HepG2 (cell line): Measurements from ENCODE around the gene MIDN. TPM values are rescaled to one million over a fixed set of nuclear protein-coding genes. Genes with fewer than 3 reads are reported as not detected.

ENCODE experiments used
- DZIP1 ChIP-seq: sonication (generic); formaldehyde crosslinking; IDR thresholded peaks from 2 replicates; pipeline ENCODE4 v1.5.0; 2020; ENCODE audit warnings: mild to moderate bottlenecking, missing genetic modification reagents
- EEA1 ChIP-seq: sonication (generic); formaldehyde crosslinking; IDR thresholded peaks from 2 replicates; pipeline ENCODE4 v1.5.1; 2020; ENCODE audit warnings: mild to moderate bottlenecking, missing genetic modification reagents, borderline replicate concordance
- FIP1L1 ChIP-seq: fragments of 200-400 bp; formaldehyde crosslinking; IDR thresholded peaks from 2 replicates; pipeline ENCODE4 v1.6.1; 2018; ENCODE audit warnings: low read depth, mild to moderate bottlenecking, low read length, moderate library complexity, borderline replicate concordance; ENCODE audit not compliant: insufficient read depth
- FLYWCH1 ChIP-seq: sonication (generic); formaldehyde crosslinking; IDR thresholded peaks from 2 replicates; pipeline ENCODE4 v1.8.1; 2023; ENCODE audit warnings: mild to moderate bottlenecking, missing genetic modification reagents
- FOXM1 ChIP-seq: sonication (generic); formaldehyde crosslinking; IDR thresholded peaks from 2 replicates; pipeline ENCODE4 v1.5.0; 2020; ENCODE audit warnings: missing genetic modification reagents
- MIXL1 ChIP-seq: IDR thresholded peaks from 2 replicates; pipeline ENCODE4 v1.6.1; 2016
- MXD4 ChIP-seq: IDR thresholded peaks from 2 replicates; pipeline ENCODE4 v1.6.1; 2016; ENCODE audit warnings: mild to moderate bottlenecking, missing biosample characterization, missing genetic modification reagents
- NFE2 ChIP-seq: sonication (generic); formaldehyde crosslinking; IDR thresholded peaks from 2 replicates; pipeline ENCODE4 v1.4.0; 2020; ENCODE audit warnings: missing genetic modification reagents
- RNF2 ChIP-seq: fragments of 450-650 bp; conservative IDR thresholded peaks from 2 replicates; pipeline ENCODE4 v1.6.1; 2016; ENCODE audit warnings: low read depth
- SP140L ChIP-seq: sonication (generic); formaldehyde crosslinking; IDR thresholded peaks from 2 replicates; pipeline ENCODE4 v1.4.0; 2020; ENCODE audit warnings: missing genetic modification reagents, borderline replicate concordance
- TGIF2 ChIP-seq: IDR thresholded peaks from 2 replicates; pipeline ENCODE4 v1.6.1; 2016; ENCODE audit warnings: control low read depth, missing compliant biosample characterization
- ZBTB39 ChIP-seq: sonication (generic); formaldehyde crosslinking; IDR thresholded peaks from 2 replicates; pipeline ENCODE4 v1.5.0; 2020; ENCODE audit warnings: missing genetic modification reagents
- ZNF280D ChIP-seq: sonication (generic); formaldehyde crosslinking; IDR thresholded peaks from 2 replicates; pipeline ENCODE4 v1.5.1; 2020; ENCODE audit warnings: mild to moderate bottlenecking, missing genetic modification reagents
- ZNF572 ChIP-seq: sonication (generic); formaldehyde crosslinking; IDR thresholded peaks from 2 replicates; pipeline ENCODE4 v1.5.1; 2020; ENCODE audit warnings: mild to moderate bottlenecking, missing genetic modification reagents
- ZNF597 ChIP-seq: sonication (generic); formaldehyde crosslinking; IDR thresholded peaks from 2 replicates; pipeline ENCODE4 v1.5.0; 2020; ENCODE audit warnings: missing genetic modification reagents
- ZNF652 ChIP-seq: IDR thresholded peaks from 2 replicates; pipeline ENCODE4 v1.6.1; 2016; ENCODE audit warnings: low read depth, borderline replicate concordance
- ZNF710 ChIP-seq: sonication (generic); formaldehyde crosslinking; IDR thresholded peaks from 2 replicates; pipeline ENCODE4 v1.5.0; 2020; ENCODE audit warnings: mild to moderate bottlenecking, missing genetic modification reagents, borderline replicate concordance
- ZNF749 ChIP-seq: sonication (generic); formaldehyde crosslinking; IDR thresholded peaks from 2 replicates; pipeline ENCODE4 v1.8.0; 2022; ENCODE audit warnings: mild to moderate bottlenecking, missing genetic modification reagents, moderate library complexity, borderline replicate concordance
- polyA plus RNA-seq, 8 experiments: library from polyadenylated mRNA; depleted of rRNA in 3 of 8; stranded (reverse) in 7 of 8; unstranded in 1 of 8; fragments of >200 nt; fragmentation: Illumina TruSeq in 4 of 8; extraction: Trizol in 4 of 8; gene quantifications; 2 replicates each; pipeline versions ENCODE4 v1.2.1 to v1.2.3, GENCODE V29; 2011 to 2016; ENCODE audit warnings: low read depth in 4 of 8, missing spikeins in 1 of 8, mixed read lengths in 1 of 8; ENCODE audit not compliant: insufficient read depth in 1 of 8
- total RNA-seq, 5 experiments: library from RNA; depleted of rRNA; stranded (reverse); fragments of >200 nt; fragmentation: Illumina TruSeq; extraction: Trizol; gene quantifications; 2 replicates each; pipeline ENCODE4 v1.2.3, GENCODE V29; 2016; ENCODE audit warnings: low read depth in 1 of 5

The MIDN gene
- total and polyA plus RNA-seq, 2 of the 13 experiments (the other 11 are each of a cell fraction or from before 2014, with no cell fraction given), result 8.4 to 18.0 TPM

- TF ChIP-seq EEA1, result no peak
- no peak for TF ChIP-seq ZNF572 (CRISPR knock-in tag)
- peak; percentile 77; the same call in 1 of the 2 replicates for TF ChIP-seq MIXL1 (CRISPR knock-in tag)
- no peak for TF ChIP-seq FOXM1
- TF ChIP-seq ZNF280D (CRISPR knock-in tag), result no peak
- peak; percentile 59; the same call in 1 of the 2 replicates for TF ChIP-seq ZNF710 (CRISPR knock-in tag)
- peak; percentile 51; the same call in 1 of the 2 replicates for TF ChIP-seq ZNF652 (CRISPR knock-in tag)
- no peak for TF ChIP-seq FIP1L1
- TF ChIP-seq FLYWCH1 (CRISPR knock-in tag), result no peak
- no peak for TF ChIP-seq ZNF749
- TF ChIP-seq NFE2 (CRISPR knock-in tag), result no peak
- TF ChIP-seq TGIF2 (CRISPR knock-in tag), result 0 out of 2 replicates have a peak, but pooled peaks have one; percentile 62
- TF ChIP-seq ZNF597 (CRISPR knock-in tag), result no peak
- no peak for TF ChIP-seq RNF2
- TF ChIP-seq MXD4 (CRISPR knock-in tag), result peak; percentile 71; the same call in 1 of the 2 replicates
- no peak for TF ChIP-seq SP140L (CRISPR knock-in tag)
- no peak for TF ChIP-seq DZIP1 (CRISPR knock-in tag)
- TF ChIP-seq ZBTB39 (CRISPR knock-in tag), result peak; percentile 51; the same call in 1 of the 2 replicates
These were observed 3.5 kb upstream of the MIDN start (continued) for GRCh38 chr19:1244693-1245451.
